ENCODE results near the gene SYNGR3.

The SYNGR3 gene

GRCh38 chr16:1998852-1999801 lies 9.4 kb downstream of the SYNGR3 start:
- no peaks in the 10 kb centered on the region for H3K27me3 ChIP-seq (ENCODE audit: insufficient read depth, low read length)
- no peak overlapping the region for H2AFZ ChIP-seq (ENCODE audit: low read depth, low read length)
- H3K9me3 ChIP-seq (ENCODE audit: low read length) = no peaks in the 10 kb centered on the region
- H3K4me1 ChIP-seq (ENCODE audit: insufficient read depth, low read length) = peaks cover 5% of the 10 kb centered on the region
- H3K36me3 ChIP-seq (ENCODE audit: insufficient read depth, low read length) = peaks cover 63% of the 10 kb centered on the region
- no peak overlapping the region for H3K4me3 ChIP-seq (ENCODE audit: low read length)

GRCh38 chr16:1999866-2000514 lies 10.2 kb downstream of the SYNGR3 start:
- Histone ChIP-seq H3K4me1 (ENCODE audit: insufficient read depth, low read length) (peaks cover 13% of the 10 kb centered on the region), H3K36me3 (ENCODE audit: insufficient read depth, low read length) (peaks cover 63% of the 10 kb centered on the region), H3K27me3 (ENCODE audit: insufficient read depth, low read length) (no peaks in the 10 kb centered on the region), H3K4me3 (ENCODE audit: low read length) (no peak overlapping the region), H2AFZ (ENCODE audit: low read depth, low read length) (no peak overlapping the region), H3K9me3 (ENCODE audit: low read length) (no peaks in the 10 kb centered on the region)

- no peaks in the 10 kb centered on the region for H3K27me3 ChIP-seq (ENCODE audit: insufficient read depth, low read length)
- H2AFZ ChIP-seq (ENCODE audit: low read depth, low read length) = no peak overlapping the region
- H3K9me3 ChIP-seq (ENCODE audit: low read length) = no peaks in the 10 kb centered on the region
- H3K4me3 ChIP-seq (ENCODE audit: low read length) = no peak overlapping the region
- H3K36me3 ChIP-seq (ENCODE audit: insufficient read depth, low read length) = peaks cover 63% of the 10 kb centered on the region
- H3K4me1 ChIP-seq (ENCODE audit: insufficient read depth, low read length) = peaks cover 22% of the 10 kb centered on the region
These were observed 11.3 kb downstream of the SYNGR3 start for GRCh38 chr16:2001035-2001434.

DNA sequence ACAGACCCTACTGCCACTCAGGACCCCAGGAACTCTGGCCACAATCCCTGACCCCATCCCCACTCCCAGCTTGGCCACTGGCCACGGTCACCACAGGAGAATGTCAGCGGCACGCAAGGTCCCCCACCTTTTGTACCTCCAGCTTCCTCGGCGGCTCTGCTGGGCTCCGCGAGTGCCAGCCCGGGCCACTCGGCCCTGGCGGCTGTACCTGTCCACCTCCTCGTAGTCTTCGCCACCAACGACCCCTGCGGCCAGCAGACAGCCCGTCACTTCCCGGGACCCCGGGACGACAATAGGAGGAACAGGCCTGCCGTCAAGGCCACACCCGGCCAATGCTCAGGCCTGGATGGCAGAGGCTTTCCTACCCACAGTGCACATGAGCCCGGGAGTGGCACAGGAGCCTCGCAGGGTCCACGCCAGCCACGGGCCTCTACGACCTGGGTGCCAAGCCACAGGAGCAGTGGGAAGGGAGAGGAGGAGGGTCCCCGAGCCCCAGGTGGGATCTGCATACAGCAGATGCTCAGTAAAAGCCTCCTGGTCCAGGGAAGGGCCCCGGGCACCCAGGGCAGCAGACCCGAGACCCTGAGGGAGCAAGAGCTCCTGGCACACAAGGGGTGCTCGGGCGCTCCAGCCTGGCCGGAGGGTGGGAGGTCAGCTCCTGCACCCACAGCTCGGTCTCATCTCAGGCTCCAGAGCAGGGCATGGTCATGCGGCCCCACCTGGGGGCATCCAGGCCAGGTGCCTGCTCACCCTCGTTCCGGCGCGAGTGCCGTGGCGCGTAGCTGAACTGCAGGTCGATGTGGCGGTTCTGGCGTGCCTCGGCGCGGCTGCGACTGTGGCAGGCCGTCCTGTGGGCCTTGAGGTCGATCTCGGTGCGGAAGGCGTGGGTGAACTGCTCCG lies 11.9 kb downstream of the SYNGR3 start:
- Histone ChIP-seq H3K4me1 (ENCODE audit: insufficient read depth, low read length) (peaks cover 24% of the 10 kb centered on the region), H2AFZ (ENCODE audit: low read depth, low read length) (no peak overlapping the region), H3K9me3 (ENCODE audit: low read length) (no peaks in the 10 kb centered on the region), H3K36me3 (ENCODE audit: insufficient read depth, low read length) (peaks cover 62% of the 10 kb centered on the region), H3K27me3 (ENCODE audit: insufficient read depth, low read length) (no peaks in the 10 kb centered on the region), H3K4me3 (ENCODE audit: low read length) (no peak overlapping the region)

GRCh38 chr16:2002406-2003230 lies 12.8 kb downstream of the SYNGR3 start:
- Histone ChIP-seq H3K9me3 (ENCODE audit: low read length) (no peaks in the 10 kb centered on the region), H3K27me3 (ENCODE audit: insufficient read depth, low read length) (no peaks in the 10 kb centered on the region), H3K4me3 (ENCODE audit: low read length) (no peak overlapping the region), H3K4me1 (ENCODE audit: insufficient read depth, low read length) (peaks cover 30% of the 10 kb centered on the region), H3K36me3 (ENCODE audit: insufficient read depth, low read length) (peaks cover 56% of the 10 kb centered on the region), H2AFZ (ENCODE audit: low read depth, low read length) (no peak overlapping the region)

DNA sequence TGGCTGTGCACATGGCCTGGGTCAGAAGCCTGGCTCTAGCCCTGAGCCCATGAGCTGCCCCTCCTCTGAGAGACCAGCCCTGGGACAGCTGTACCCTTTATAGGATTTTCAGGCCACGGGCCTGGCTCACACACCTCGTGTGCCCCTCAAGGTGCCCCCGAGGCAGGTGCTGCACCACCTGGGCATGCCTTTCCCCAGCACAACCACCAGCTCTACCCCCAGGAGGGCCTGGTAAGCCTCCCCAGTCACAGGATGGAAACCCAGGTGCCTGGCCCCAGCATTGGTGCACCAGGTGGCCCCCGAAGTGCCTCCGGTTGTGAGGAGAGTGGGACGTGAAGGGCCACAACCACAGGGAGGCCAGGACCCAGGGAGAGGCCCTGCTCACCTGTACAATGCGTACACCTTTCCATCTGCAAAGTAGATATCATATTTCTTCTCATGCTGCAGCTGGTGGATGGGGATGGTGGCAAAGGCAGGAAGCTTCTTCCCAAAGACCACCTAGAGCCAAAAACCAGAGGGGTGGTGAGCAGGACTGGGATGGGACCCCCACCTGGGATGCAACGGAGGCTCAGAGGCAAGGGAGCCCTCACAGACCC lies 13.6 kb downstream of the SYNGR3 start:
- peaks cover 52% of the 10 kb centered on the region for H3K36me3 ChIP-seq (ENCODE audit: insufficient read depth, low read length)
- H3K27me3 ChIP-seq (ENCODE audit: insufficient read depth, low read length) = no peaks in the 10 kb centered on the region
- no peak overlapping the region for H3K4me3 ChIP-seq (ENCODE audit: low read length)

GRCh38 chr16:2003827-2004641 lies 14.3 kb downstream of the SYNGR3 start:
- H3K9me3 ChIP-seq (ENCODE audit: low read length) = no peaks in the 10 kb centered on the region
- H3K4me3 ChIP-seq (ENCODE audit: low read length) = no peak overlapping the region
- peaks cover 44% of the 10 kb centered on the region for H3K4me1 ChIP-seq (ENCODE audit: insufficient read depth, low read length)
- peaks cover 47% of the 10 kb centered on the region for H3K36me3 ChIP-seq (ENCODE audit: insufficient read depth, low read length)
- H2AFZ ChIP-seq (ENCODE audit: low read depth, low read length) = no peak overlapping the region
- H3K27me3 ChIP-seq (ENCODE audit: insufficient read depth, low read length) = no peaks in the 10 kb centered on the region

More for the DNA sequence above, 13.6 kb downstream of the SYNGR3 start:
- no peaks in the 10 kb centered on the region for H3K9me3 ChIP-seq (ENCODE audit: low read length)
- no peak overlapping the region for H2AFZ ChIP-seq (ENCODE audit: low read depth, low read length)
- H3K4me1 ChIP-seq (ENCODE audit: insufficient read depth, low read length) = peaks cover 37% of the 10 kb centered on the region

DNA sequence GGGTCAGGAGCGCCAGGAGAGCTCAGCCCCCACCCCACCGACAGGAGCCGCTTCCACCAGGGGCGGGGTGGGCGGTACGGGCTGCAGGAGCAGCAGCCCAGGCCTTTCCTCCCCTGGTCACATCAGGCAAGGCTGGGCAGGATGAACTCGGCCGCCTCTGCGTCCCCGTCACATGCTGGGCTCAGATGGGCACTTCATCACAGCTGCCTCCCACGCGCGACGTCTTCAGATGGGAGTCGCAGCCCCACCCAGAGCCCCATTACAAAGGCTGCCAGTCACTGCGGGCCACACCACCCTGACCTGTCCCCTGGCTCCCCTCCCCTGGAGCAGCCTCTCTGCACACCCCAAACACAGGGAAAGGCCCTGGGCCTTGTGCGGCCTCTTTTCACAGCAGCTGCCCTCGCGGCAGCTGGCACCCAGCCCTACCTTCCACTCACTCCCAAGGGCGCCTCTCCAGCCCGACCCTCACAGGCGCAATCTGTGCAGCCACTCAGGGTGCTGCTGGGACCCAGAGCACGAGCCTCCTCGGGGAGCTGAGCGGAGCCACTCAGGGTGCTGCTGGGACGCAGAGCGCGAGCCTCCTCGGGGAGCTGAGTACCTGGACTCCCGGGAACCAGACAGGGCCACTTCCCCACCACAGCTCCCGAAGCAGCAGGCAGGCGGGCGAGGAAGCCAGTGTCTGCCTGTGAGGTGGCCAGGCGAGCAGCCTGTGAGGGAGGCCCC lies 15.2 kb downstream of the SYNGR3 start:
- H3K4me3 ChIP-seq (ENCODE audit: low read length) = no peak overlapping the region
- H3K9me3 ChIP-seq (ENCODE audit: low read length) = no peaks in the 10 kb centered on the region
- peaks cover 45% of the 10 kb centered on the region for H3K4me1 ChIP-seq (ENCODE audit: insufficient read depth, low read length)
- H2AFZ ChIP-seq (ENCODE audit: low read depth, low read length) = no peak overlapping the region
- no peaks in the 10 kb centered on the region for H3K27me3 ChIP-seq (ENCODE audit: insufficient read depth, low read length)
- peaks cover 38% of the 10 kb centered on the region for H3K36me3 ChIP-seq (ENCODE audit: insufficient read depth, low read length)

- Histone ChIP-seq H3K9me3 (ENCODE audit: low read length) (no peaks in the 10 kb centered on the region), H3K27me3 (ENCODE audit: insufficient read depth, low read length) (no peaks in the 10 kb centered on the region), H3K4me1 (ENCODE audit: insufficient read depth, low read length) (peaks cover 52% of the 10 kb centered on the region), H2AFZ (ENCODE audit: low read depth, low read length) (no peak overlapping the region), H3K36me3 (ENCODE audit: insufficient read depth, low read length) (peaks cover 31% of the 10 kb centered on the region), H3K4me3 (ENCODE audit: low read length) (no peak overlapping the region)
These were observed 15.9 kb downstream of the SYNGR3 start for GRCh38 chr16:2005646-2006045.

DNA sequence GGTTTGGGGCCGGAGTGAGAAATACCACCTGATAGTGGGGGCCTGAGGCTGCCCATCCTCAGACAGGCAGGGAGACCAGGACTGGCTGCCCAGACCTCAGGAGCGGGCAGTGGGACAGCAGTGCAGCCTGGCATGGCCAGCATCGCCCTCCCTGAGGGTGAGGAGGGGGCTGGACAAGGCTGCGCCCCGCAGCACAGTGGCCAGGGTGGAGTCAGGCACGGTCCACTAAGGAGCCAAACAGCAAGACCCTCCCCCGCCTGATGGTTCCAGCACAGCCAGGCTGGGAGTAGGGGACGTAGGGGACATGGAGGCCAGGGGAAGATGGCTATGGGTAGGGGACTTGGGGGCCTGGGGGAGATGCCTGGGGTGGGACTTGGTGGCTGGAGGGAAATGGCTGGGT lies 16.5 kb downstream of the SYNGR3 start:
- H3K9me3 ChIP-seq (ENCODE audit: low read length) = no peaks in the 10 kb centered on the region
- H3K27me3 ChIP-seq (ENCODE audit: insufficient read depth, low read length) = no peaks in the 10 kb centered on the region
- H3K4me3 ChIP-seq (ENCODE audit: low read length) = no peak overlapping the region
- peaks cover 53% of the 10 kb centered on the region for H3K4me1 ChIP-seq (ENCODE audit: insufficient read depth, low read length)
- H2AFZ ChIP-seq (ENCODE audit: low read depth, low read length) = no peak overlapping the region
- H3K36me3 ChIP-seq (ENCODE audit: insufficient read depth, low read length) = peaks cover 25% of the 10 kb centered on the region
